GM21390 (cell line): ENCODE results near the gene FHAD1.

Experiments
- ATAC-seq: cut with Tn5 transposase; IDR thresholded peaks from one replicate; pipeline ENCODE4 v1.9.1; 2021; ENCODE audit not compliant: unreplicated experiment

The FHAD1 gene

GRCh38 chr1:15343729-15344128, 96.7 kb downstream of the FHAD1 start:
- ATAC-seq, result no peak

GRCh38 chr1:15344380-15344779, 97.4 kb downstream of the FHAD1 start:
- no peak for ATAC-seq

- ATAC-seq, result no peak
Observed at GRCh38 chr1:15344800-15345704, 98.0 kb downstream of the FHAD1 start.

GRCh38 chr1:15345705-15346345, 98.8 kb downstream of the FHAD1 start:
- no peak for ATAC-seq

GRCh38 chr1:15346346-15347030, 99.5 kb downstream of the FHAD1 start:
- ATAC-seq, result no peak

GRCh38 chr1:15347182-15347581, 100.2 kb downstream of the FHAD1 start:
- ATAC-seq, result no peak

- no peak for ATAC-seq
Observed at GRCh38 chr1:15348648-15349047, 101.6 kb downstream of the FHAD1 start.

- ATAC-seq, result no peak
Observed at GRCh38 chr1:15349133-15349532, 102.1 kb downstream of the FHAD1 start.

GRCh38 chr1:15350151-15350550, 103.1 kb downstream of the FHAD1 start:
- ATAC-seq, result no peak

- ATAC-seq, result no peak
Observed at GRCh38 chr1:15350551-15351200, 103.7 kb downstream of the FHAD1 start.

- ATAC-seq, result no peak
Observed at GRCh38 chr1:15351310-15351709, 104.3 kb downstream of the FHAD1 start.

- ATAC-seq, result no peak
Observed at GRCh38 chr1:15352128-15352957, 105.3 kb downstream of the FHAD1 start.

GRCh38 chr1:15353839-15354579, 107.0 kb downstream of the FHAD1 start:
- no peak for ATAC-seq

GRCh38 chr1:15354580-15354965, 107.5 kb downstream of the FHAD1 start:
- ATAC-seq, result no peak

GRCh38 chr1:15355968-15356625, 109.1 kb downstream of the FHAD1 start:
- no peak for ATAC-seq

- ATAC-seq, result no peak
Observed at GRCh38 chr1:15357612-15358207, 110.7 kb downstream of the FHAD1 start.

- ATAC-seq, result no peak
Observed at GRCh38 chr1:15358565-15359133, 111.6 kb downstream of the FHAD1 start.

- ATAC-seq, result no peak
Observed at GRCh38 chr1:15360700-15361099, 113.7 kb downstream of the FHAD1 start.
